ENCODE measurements around the gene DOCK9.
A peak's percentile ranks its signal among the peaks of the same experiment; 100 is the strongest.

The DOCK9 gene

GRCh38 chr13:98927951-98928927 is 49.6 kb downstream of the DOCK9 start:
- Histone ChIP-seq H3K27ac (peak overlapping the region in 3 of 21 experiments; percentile 16 to 47 (median 42)), H3K4me3 (no peak overlapping the region)

GRCh38 chr13:98925949-98926348 is 51.9 kb downstream of the DOCK9 start:
- Histone ChIP-seq H3K27ac (peak overlapping the region in 2 of 21 experiments; percentile 0 to 5), H3K4me3 (no peak overlapping the region)

- Histone ChIP-seq H3K27ac (peak overlapping the region in 5 of 21 experiments; percentile 16 to 59 (median 35)), H3K4me3 (no peak overlapping the region)
Measured at GRCh38 chr13:98923641-98924397, 54.0 kb downstream of the DOCK9 start.

- H3K27ac ChIP-seq: no peak overlapping the region
Measured at GRCh38 chr13:98922306-98922705, 55.6 kb downstream of the DOCK9 start.

GRCh38 chr13:98921786-98922185 is 56.1 kb downstream of the DOCK9 start:
- H3K4me3 ChIP-seq: no peak overlapping the region
- no peak overlapping the region for H3K27ac ChIP-seq

More at GRCh38 chr13:98922306-98922705, 55.6 kb downstream of the DOCK9 start:
- H3K4me3 ChIP-seq: no peak overlapping the region

GRCh38 chr13:98921015-98921580 is 56.8 kb downstream of the DOCK9 start:
- Histone ChIP-seq H3K27ac (no peak overlapping the region), H3K4me3 (no peak overlapping the region)

- no peak overlapping the region for H3K27ac ChIP-seq
Measured at GRCh38 chr13:98919566-98919965, 58.3 kb downstream of the DOCK9 start.

GRCh38 chr13:98918771-98919170 is 59.1 kb downstream of the DOCK9 start:
- Histone ChIP-seq H3K27ac (no peak overlapping the region), H3K4me3 (no peak overlapping the region)

More at GRCh38 chr13:98919566-98919965, 58.3 kb downstream of the DOCK9 start:
- no peak overlapping the region for H3K4me3 ChIP-seq

- Histone ChIP-seq H3K27ac (no peak overlapping the region), H3K4me3 (no peak overlapping the region)
Measured at GRCh38 chr13:98917116-98917515, 60.7 kb downstream of the DOCK9 start.

GRCh38 chr13:98916403-98916802 is 61.5 kb downstream of the DOCK9 start:
- H3K27ac ChIP-seq: peak overlapping the region in 1 of 21 experiments; percentile 26

GRCh38 chr13:98915981-98916380 is 61.9 kb downstream of the DOCK9 start:
- Histone ChIP-seq H3K4me3 (no peak overlapping the region), H3K27ac (peak overlapping the region in 1 of 21 experiments; percentile 26)

More at GRCh38 chr13:98916403-98916802, 61.5 kb downstream of the DOCK9 start:
- no peak overlapping the region for H3K4me3 ChIP-seq

- Histone ChIP-seq H3K4me3 (no peak overlapping the region), H3K27ac (no peak overlapping the region)
Measured at GRCh38 chr13:98915563-98915962, 62.3 kb downstream of the DOCK9 start.

GRCh38 chr13:98913741-98914140 is 64.1 kb downstream of the DOCK9 start:
- no peak overlapping the region for H3K27ac ChIP-seq
- no peak overlapping the region for H3K4me3 ChIP-seq

- Histone ChIP-seq H3K4me3 (no peak overlapping the region), H3K27ac (no peak overlapping the region)
Measured at GRCh38 chr13:98912846-98913245, 65.0 kb downstream of the DOCK9 start.

GRCh38 chr13:98910501-98910951 is 67.3 kb downstream of the DOCK9 start:
- Histone ChIP-seq H3K27ac (peak overlapping the region in 13 of 21 experiments; percentile 1 to 67 (median 31)), H3K4me3 (no peak overlapping the region)

- H3K27ac ChIP-seq: peak overlapping the region in 10 of 21 experiments; percentile 1 to 78 (median 44)
- H3K4me3 ChIP-seq: no peak overlapping the region
Measured at GRCh38 chr13:98909016-98909415, 68.8 kb downstream of the DOCK9 start.

GRCh38 chr13:98906746-98907502 is 70.9 kb downstream of the DOCK9 start:
- Histone ChIP-seq H3K4me3 (no peak overlapping the region), H3K27ac (no peak overlapping the region)

GRCh38 chr13:98905199-98905598 is 72.7 kb downstream of the DOCK9 start:
- Histone ChIP-seq H3K27ac (no peak overlapping the region), H3K4me3 (no peak overlapping the region)

- H3K27ac ChIP-seq: no peak overlapping the region
- no peak overlapping the region for H3K4me3 ChIP-seq
Measured at GRCh38 chr13:98900442-98900841, 77.4 kb downstream of the DOCK9 start.
